HG02759 (cell line): ENCODE data around the gene HELB.
"Not testable (repeated sequence)": the region's sequence is repeated elsewhere in the genome, so short reads cannot be mapped to it uniquely, and the experiment has no call there.

Source experiments
- ATAC-seq: cut with Tn5 transposase; IDR thresholded peaks from one replicate; pipeline ENCODE4 v1.9.1; 2021; ENCODE audit warnings: mild to moderate bottlenecking, moderate library complexity; ENCODE audit not compliant: unreplicated experiment

Gene HELB

GRCh38 chr12:66302827-66303169 is 505 bp downstream of the HELB start:
- ATAC-seq, result no peak

GRCh38 chr12:66303316-66303804 is 1.1 kb downstream of the HELB start:
- not testable (repeated sequence) for ATAC-seq

- ATAC-seq, result no peak
These were observed 2.1 kb downstream of the HELB start for GRCh38 chr12:66304296-66304900.

- ATAC-seq, result no peak
These were observed 7.3 kb downstream of the HELB start for GRCh38 chr12:66309606-66310005.

GRCh38 chr12:66312189-66312588 is 9.9 kb downstream of the HELB start:
- no peak for ATAC-seq

GRCh38 chr12:66314278-66314677 is 12.0 kb downstream of the HELB start:
- no peak for ATAC-seq

GRCh38 chr12:66319266-66319954 is 17.1 kb downstream of the HELB start:
- ATAC-seq, result no peak

- ATAC-seq, result no peak
These were observed 18.7 kb downstream of the HELB start for GRCh38 chr12:66320996-66321395.

GRCh38 chr12:66321435-66321834 is 19.1 kb downstream of the HELB start:
- no peak for ATAC-seq

- ATAC-seq, result no peak
These were observed 20.7 kb downstream of the HELB start for GRCh38 chr12:66323017-66323416.

- ATAC-seq, result no peak
These were observed 27.6 kb downstream of the HELB start for GRCh38 chr12:66329941-66330340.

- ATAC-seq, result no peak
These were observed 28.7 kb downstream of the HELB start for GRCh38 chr12:66331016-66331415.

GRCh38 chr12:66331814-66332213 is 29.5 kb downstream of the HELB start:
- no peak for ATAC-seq

- ATAC-seq, result no peak
These were observed 33.5 kb downstream of the HELB start for GRCh38 chr12:66335746-66336145.

- no peak for ATAC-seq
These were observed 35.2 kb downstream of the HELB start for GRCh38 chr12:66337381-66338010.

- ATAC-seq, result no peak
These were observed 37.8 kb downstream of the HELB start for GRCh38 chr12:66340131-66340530.

GRCh38 chr12:66341126-66341525 is 38.8 kb downstream of the HELB start:
- no peak for ATAC-seq

GRCh38 chr12:66345212-66345611 is 42.9 kb downstream of the HELB start:
- no peak for ATAC-seq

- no peak for ATAC-seq
These were observed 43.7 kb downstream of the HELB start for GRCh38 chr12:66345956-66346355.

- ATAC-seq, result no peak
These were observed 49.0 kb downstream of the HELB start for GRCh38 chr12:66351301-66351700.

- no peak for ATAC-seq
These were observed 49.9 kb downstream of the HELB start for GRCh38 chr12:66352197-66352596.

GRCh38 chr12:66352899-66353298 is 50.6 kb downstream of the HELB start:
- no peak for ATAC-seq
